ENCODE data around the gene PPP1R3D. TPM values are rescaled to one million over a fixed set of nuclear protein-coding genes. Genes with fewer than 3 reads are reported as not detected.

Gene PPP1R3D
- total and polyA plus RNA-seq, 9 of the 15 experiments (the other 6 are each of a cell fraction or from before 2014, with no cell fraction given) = 0.35 to 3.3 (median 1.8) TPM

GRCh38 chr20:59933296-59933848 is 6.7 kb downstream of the PPP1R3D start, which contains the start of gene SYCP2 (continued):
- TF ChIP-seq TFAP4 (CRISPR knock-in tag; IDR thresholded peaks at IDR 0.05; ENCODE audit: borderline replicate concordance) (0 out of 2 replicates have a peak, but pooled peaks have one; percentile 32), TAF1 (IDR thresholded peaks at IDR 0.05; ENCODE audit: control insufficient read depth, extremely low read depth, insufficient read depth, low read length, severe bottlenecking) (no peak), ATF1 (CRISPR knock-in tag; IDR thresholded peaks at IDR 0.05) (no peak), ATF1 (tag; IDR thresholded peaks at IDR 0.05) (no peak), ZFX (CRISPR knock-in tag; IDR thresholded peaks at IDR 0.05) (no peak), FOXJ2 (tag; IDR thresholded peaks at IDR 0.05) (no peak), CXXC5 (CRISPR knock-in tag; IDR thresholded peaks at IDR 0.05) (peak; percentile 67), JUND (IDR thresholded peaks at IDR 0.05; ENCODE audit: borderline replicate concordance, low read depth, low read length) (no peak), JUND (tag; IDR thresholded peaks at IDR 0.05; ENCODE audit: borderline replicate concordance, low read depth, low read length) (no peak), ZNF133 (CRISPR knock-in tag; IDR thresholded peaks at IDR 0.05) (no peak), NR3C1 (CRISPR knock-in tag; IDR thresholded peaks at IDR 0.05) (0 out of 2 replicates have a peak, but pooled peaks have one; percentile 31), ZBTB2 (IDR thresholded peaks at IDR 0.05) (no peak), ZBED1 (IDR thresholded peaks at IDR 0.05) (no peak), POLR3A (IDR thresholded peaks at IDR 0.05; ENCODE audit: borderline replicate concordance, extremely low read depth, insufficient read depth, insufficient read length) (no peak), ZNF12 (CRISPR knock-in tag; IDR thresholded peaks at IDR 0.05) (no peak), NFYB (IDR thresholded peaks at IDR 0.05; ENCODE audit: extremely low read depth, insufficient read length) (peak; percentile 92), L3MBTL2 (IDR thresholded peaks at IDR 0.05) (peak; percentile 100), CHAMP1 (IDR thresholded peaks at IDR 0.05) (no peak), MBD2 (IDR thresholded peaks at IDR 0.05; ENCODE audit: borderline replicate concordance, low read depth) (0 out of 2 replicates have a peak, but pooled peaks have one; percentile 26), KAT7 (CRISPR knock-in tag; IDR thresholded peaks at IDR 0.05; ENCODE audit: borderline replicate concordance) (no peak), NELFE (IDR thresholded peaks at IDR 0.05; ENCODE audit: insufficient read depth, insufficient read length) (no peak), ZBTB26 (CRISPR knock-in tag; IDR thresholded peaks at IDR 0.05) (no peak), DACH1 (IDR thresholded peaks at IDR 0.05; ENCODE audit: partially characterized antibody) (no peak), ZNF551 (CRISPR knock-in tag; IDR thresholded peaks at IDR 0.05) (no peak), SMARCB1 (IDR thresholded peaks at IDR 0.05; ENCODE audit: insufficient read length, low read depth) (no peak)
